Uterus (tissue), 4 donors: ENCODE measurements around the gene ADM2. TPM values are rescaled to one million over a fixed set of nuclear protein-coding genes. Genes with fewer than 3 reads are reported as not detected.
"Not testable (repeated sequence)": the region's sequence is repeated elsewhere in the genome, so short reads cannot be mapped to it uniquely, and the experiment has no call there.

Experiments
- DNase-seq, 2 donors: peaks; one replicate each; pipeline ENCODE4 v3.0.0-alpha.2; 2019 to 2020
- H3K27ac ChIP-seq, 2 donors: fragments of 200-600 bp; sonication (generic); 1 replicate in 1 of 2; 2 replicates in 1 of 2; pipeline ENCODE4 v1.5.1; 2016 to 2018
- H3K27me3 ChIP-seq, 2 donors: fragments of 200-600 bp; sonication (generic); one replicate each; pipeline ENCODE4 v1.5.1; 2018 to 2019; ENCODE audit warnings: control low read depth in 1 of 2
- H3K36me3 ChIP-seq, 2 donors: fragments of 200-600 bp; sonication (generic); one replicate each; pipeline ENCODE4 v1.5.1; 2019; ENCODE audit warnings: control low read depth in 1 of 2
- H3K4me1 ChIP-seq, 2 donors: fragments of 200-600 bp; sonication (generic); one replicate each; pipeline ENCODE4 v1.5.1; 2018 to 2019; ENCODE audit warnings: control low read depth in 1 of 2
- H3K4me3 ChIP-seq, 2 donors: fragments of 200-600 bp; sonication (generic); 1 replicate in 1 of 2; 2 replicates in 1 of 2; pipeline ENCODE4 v1.5.1; 2018 to 2019; ENCODE audit warnings: mild to moderate bottlenecking in 1 of 2
- H3K9me3 ChIP-seq, 2 donors: fragments of 200-600 bp; sonication (generic); one replicate each; pipeline ENCODE4 v1.5.1; 2019; ENCODE audit warnings: control low read depth in 1 of 2
- POLR2A ChIP-seq, 2 donors: fragments of 450-650 bp; IDR thresholded peaks; one replicate each; pipeline ENCODE4 v1.6.1; 2016; ENCODE audit warnings: antibody characterized with exemption in 2 of 2, mild to moderate bottlenecking in 1 of 2, moderate library complexity in 1 of 2
- intact Hi-C: fragments of 100-400 bp; cut with DNase I; formaldehyde crosslinking; loops from one replicate; pipeline ENCODE4 v1.15.1; 2023; ENCODE audit warnings: low total_unique reads
- total RNA-seq, 4 donors: library from RNA; depleted of rRNA in 3 of 4; stranded (reverse); fragments of >200 nt in 3 of 4; gene quantifications; one replicate each; pipeline versions ENCODE4 v1.1.0 to v1.2.4, GENCODE V29; 2014 to 2023
- TF ChIP-seq, protein P1 (sequence below), 4 experiments: fragments of 200-600 bp in 2 of 4; fragments of 450-650 bp in 2 of 4; sonication (generic) in 2 of 4; IDR thresholded peaks; one replicate each; pipeline ENCODE4 v1.5.1; 2016 to 2019; ENCODE audit warnings: antibody characterized with exemption in 4 of 4, mild to moderate bottlenecking in 2 of 4, moderate library complexity in 1 of 4
- donor health status: DM: yes; HTN: yes; CAD: no.

Gene ADM2
- total RNA-seq, 4 donors from 2014 or later = 0.14 to 0.95 TPM; not detected in 2

DNA sequence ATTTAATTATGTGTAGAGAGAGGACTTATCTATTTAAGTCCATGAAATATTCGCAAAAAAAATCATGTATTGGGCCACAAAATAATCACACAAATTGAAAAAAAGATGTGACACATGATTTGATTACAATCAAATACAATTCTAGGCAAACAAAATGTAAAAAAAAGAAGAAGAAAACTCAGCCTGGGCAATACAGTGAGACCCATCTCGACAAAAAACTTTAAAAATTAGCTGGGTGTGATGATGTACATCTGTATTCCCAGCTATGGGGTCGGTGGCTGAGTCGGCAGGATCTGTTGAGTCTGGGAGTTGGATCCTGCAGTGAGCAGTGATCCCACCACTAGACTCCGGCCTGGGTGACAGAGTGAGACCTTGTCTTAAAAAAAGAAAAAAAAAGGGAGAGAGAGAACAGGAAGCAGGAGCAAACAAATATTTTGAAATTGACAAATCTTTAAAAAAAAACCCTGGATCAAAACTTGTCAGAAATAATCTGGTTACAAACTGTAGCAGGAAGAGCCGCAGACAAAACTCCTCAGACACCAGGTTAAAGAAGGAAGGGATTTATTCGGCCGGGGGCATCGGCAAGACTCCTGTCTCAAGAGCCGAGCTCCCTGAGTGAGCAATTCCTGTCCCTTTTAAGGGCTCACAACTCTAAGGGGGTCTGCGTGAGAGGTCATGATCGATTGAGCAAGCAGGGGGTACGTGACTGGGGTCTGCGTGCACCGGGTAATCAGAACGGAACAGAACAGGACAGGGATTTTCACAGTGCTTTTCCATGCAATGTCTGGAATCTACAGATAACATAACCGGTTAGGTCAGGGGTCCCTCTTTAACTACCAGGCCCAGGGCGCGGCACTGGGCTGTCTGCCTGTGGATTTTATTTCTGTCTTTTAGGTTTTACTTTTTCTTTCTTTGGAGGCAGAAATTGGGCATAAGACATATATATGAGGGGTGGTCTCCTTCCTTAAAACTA, 51.8 kb downstream of the ADM2 start:
- Histone ChIP-seq H3K9me3 (no peaks in the 10 kb centered on the region), H3K4me3 (no peak overlapping the region), H3K4me1 (peaks cover 0 to 11% of the 10 kb centered on the region in 2 donors), H3K36me3 (no peaks in the 10 kb centered on the region), H3K27me3 (peaks cover 4 to 24% of the 10 kb centered on the region in 2 donors), H3K27ac (peak overlapping the region in 1 of 2 donors; percentile 85)
- TF ChIP-seq POLR2A (IDR thresholded peaks at IDR 0.05) = no peak
- TF ChIP-seq, protein P1, sequence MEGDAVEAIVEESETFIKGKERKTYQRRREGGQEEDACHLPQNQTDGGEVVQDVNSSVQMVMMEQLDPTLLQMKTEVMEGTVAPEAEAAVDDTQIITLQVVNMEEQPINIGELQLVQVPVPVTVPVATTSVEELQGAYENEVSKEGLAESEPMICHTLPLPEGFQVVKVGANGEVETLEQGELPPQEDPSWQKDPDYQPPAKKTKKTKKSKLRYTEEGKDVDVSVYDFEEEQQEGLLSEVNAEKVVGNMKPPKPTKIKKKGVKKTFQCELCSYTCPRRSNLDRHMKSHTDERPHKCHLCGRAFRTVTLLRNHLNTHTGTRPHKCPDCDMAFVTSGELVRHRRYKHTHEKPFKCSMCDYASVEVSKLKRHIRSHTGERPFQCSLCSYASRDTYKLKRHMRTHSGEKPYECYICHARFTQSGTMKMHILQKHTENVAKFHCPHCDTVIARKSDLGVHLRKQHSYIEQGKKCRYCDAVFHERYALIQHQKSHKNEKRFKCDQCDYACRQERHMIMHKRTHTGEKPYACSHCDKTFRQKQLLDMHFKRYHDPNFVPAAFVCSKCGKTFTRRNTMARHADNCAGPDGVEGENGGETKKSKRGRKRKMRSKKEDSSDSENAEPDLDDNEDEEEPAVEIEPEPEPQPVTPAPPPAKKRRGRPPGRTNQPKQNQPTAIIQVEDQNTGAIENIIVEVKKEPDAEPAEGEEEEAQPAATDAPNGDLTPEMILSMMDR (IDR thresholded peaks at IDR 0.05) = no peak
- intact Hi-C loops = no loop called here
- no peak for DNase-seq

DNA sequence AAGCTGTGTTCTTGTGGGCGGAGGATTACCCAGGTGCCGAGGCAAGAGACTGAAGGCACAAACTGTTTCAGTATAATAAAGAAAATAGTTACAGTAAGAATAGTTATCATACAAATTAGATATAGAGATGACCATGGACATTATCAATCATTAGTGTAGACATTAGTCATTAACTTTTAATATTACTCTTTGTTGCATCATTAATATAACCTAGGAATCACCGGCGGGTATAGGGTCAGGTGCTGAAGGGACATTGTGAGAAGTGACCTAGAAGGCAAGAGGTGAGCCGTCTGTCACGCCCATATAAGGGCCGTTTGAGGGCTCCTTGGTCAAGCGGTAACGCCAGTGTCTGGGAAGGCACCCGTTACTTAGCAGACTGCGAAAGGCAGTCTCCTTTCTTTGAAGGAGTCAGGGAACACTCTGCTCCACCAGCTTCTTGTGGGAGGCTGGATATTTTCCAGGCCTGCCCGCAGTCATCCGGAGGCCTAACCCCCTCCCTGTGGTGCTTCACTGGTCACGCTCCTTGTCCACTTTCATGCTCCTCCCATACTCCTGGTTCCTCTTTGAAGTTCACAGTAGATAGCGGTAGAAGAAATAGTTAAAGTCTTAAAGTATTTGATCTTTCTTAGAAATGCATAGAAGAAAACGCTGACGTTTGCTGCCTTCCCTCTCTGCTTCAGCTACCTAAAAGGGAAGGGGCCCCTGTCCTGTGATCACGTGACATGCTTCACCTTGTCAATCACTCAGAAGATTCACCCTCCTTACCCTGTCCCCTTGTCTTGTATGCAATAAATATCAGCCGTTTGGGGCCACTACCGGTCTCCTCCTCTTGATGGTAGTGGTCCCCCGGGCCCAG, 52.7 kb downstream of the ADM2 start:
- H3K27ac ChIP-seq, DNase-seq, H3K36me3 ChIP-seq, intact Hi-C loops, H3K9me3 ChIP-seq, H3K4me3 ChIP-seq: not testable (repeated sequence)
- H3K27me3 ChIP-seq = peaks cover 4 to 24% of the 10 kb centered on the region in 2 donors
- peaks cover 0 to 11% of the 10 kb centered on the region in 2 donors for H3K4me1 ChIP-seq

DNA sequence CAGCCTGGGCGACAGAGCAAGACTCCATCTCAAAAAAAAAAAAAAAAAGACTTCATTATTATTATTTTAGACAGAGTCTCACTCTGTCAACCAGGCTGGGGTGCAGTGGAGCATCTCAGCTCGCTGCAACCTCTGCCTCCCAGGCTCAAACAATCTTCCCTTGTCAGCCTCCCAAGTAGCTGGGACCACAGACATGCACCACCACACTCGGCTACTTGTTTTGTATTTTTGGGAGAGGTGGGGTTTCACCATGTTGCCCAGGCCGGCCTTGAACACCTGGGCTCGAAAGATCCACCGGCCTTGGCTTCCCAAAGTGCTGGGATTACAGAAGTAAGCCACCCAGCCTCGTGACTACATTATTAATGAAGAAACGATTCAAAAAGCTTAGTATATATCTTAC, 53.8 kb downstream of the ADM2 start:
- H3K9me3 ChIP-seq = no peaks in the 10 kb centered on the region
- intact Hi-C loops = no loop called here
- no peaks in the 10 kb centered on the region for H3K36me3 ChIP-seq
- H3K27ac ChIP-seq = no peak overlapping the region
- DNase-seq = no peak
- peaks cover 4 to 18% of the 10 kb centered on the region in 2 donors for H3K27me3 ChIP-seq
- no peak for TF ChIP-seq POLR2A (IDR thresholded peaks at IDR 0.05)
- TF ChIP-seq, protein P1 (IDR thresholded peaks at IDR 0.05) = no peak
- peaks cover 0 to 11% of the 10 kb centered on the region in 2 donors for H3K4me1 ChIP-seq
- H3K4me3 ChIP-seq = no peak overlapping the region

Other genes with a start within 250 kb of the ADM2 start
- 10 to 100 TPM; 19.1 to 52.2 (median 40.7) TPM for gene TUBGCP6, start 236.5 kb upstream of the ADM2 start, total RNA-seq
- 10 to 100 TPM in 3 of 4 donors, 1 to 10 TPM in 1; 1.2 to 40.5 (median 20.6) TPM for gene HDAC10, start 230.3 kb upstream of the ADM2 start, total RNA-seq
- gene MAPK12, start 219.9 kb upstream of the ADM2 start, total RNA-seq = 10 to 100 TPM; 10.3 to 41.4 (median 28.3) TPM
- gene MAPK11, start 211.2 kb upstream of the ADM2 start, total RNA-seq = 10 to 100 TPM in 3 of 4 donors, 1 to 10 TPM in 1; 7.9 to 39.5 (median 22.4) TPM
- 100 to 1,000 TPM in 2 of 4 donors, 10 to 100 TPM in 2; 44.7 to 208 (median 126) TPM for gene PLXNB2, start 173.9 kb upstream of the ADM2 start, total RNA-seq
- 10 to 100 TPM in 1 of 4 donors, 1 to 10 TPM in 3; 2.9 to 15.5 (median 8.0) TPM for gene DENND6B, start 154.5 kb upstream of the ADM2 start, total RNA-seq
- gene PPP6R2, start 138.2 kb upstream of the ADM2 start, total RNA-seq = 10 to 100 TPM; 42.4 to 73.1 (median 47.2) TPM
- gene SBF1, start 6.5 kb upstream of the ADM2 start, total RNA-seq = 10 to 100 TPM; 35.0 to 84.0 (median 60.9) TPM
- gene MIOX, start 5.3 kb downstream of the ADM2 start, total RNA-seq = not detected
- gene LMF2, start 26.2 kb downstream of the ADM2 start, total RNA-seq = 10 to 100 TPM; 19.7 to 61.3 (median 32.0) TPM
- gene NCAPH2, start 26.7 kb downstream of the ADM2 start, total RNA-seq = 100 to 1,000 TPM in 1 of 4 donors, 10 to 100 TPM in 3; 51.7 to 155 (median 55.4) TPM
- 1 to 10 TPM in 2 of 4 donors, not detected in 2; 3.5 to 3.9 TPM for gene SCO2, start 44.1 kb downstream of the ADM2 start, total RNA-seq
- gene TYMP, start 48.5 kb downstream of the ADM2 start, total RNA-seq = 10 to 100 TPM in 3 of 4 donors, 1 to 10 TPM in 1; 4.4 to 21.5 (median 15.6) TPM
- gene KLHDC7B, start 64.4 kb downstream of the ADM2 start, total RNA-seq = not detected
- not detected for gene SYCE3, start 81.4 kb downstream of the ADM2 start, total RNA-seq
- 10 to 100 TPM in 1 of 4 donors, 1 to 10 TPM in 1, under 1 TPM in 1, not detected in 1; 0.51 to 10.4 (median 7.2) TPM for gene CPT1B, start 96.9 kb downstream of the ADM2 start, total RNA-seq
- gene CHKB, start 101.3 kb downstream of the ADM2 start, total RNA-seq = 10 to 100 TPM; 13.5 to 75.6 (median 55.2) TPM
- gene MAPK8IP2, start 119.2 kb downstream of the ADM2 start, total RNA-seq = 1 to 10 TPM in 3 of 4 donors, not detected in 1; 1.7 to 6.1 (median 5.2) TPM
- 10 to 100 TPM in 2 of 4 donors, 1 to 10 TPM in 2; 5.3 to 41.6 (median 10.6) TPM for gene ARSA, start 146.6 kb downstream of the ADM2 start, total RNA-seq
- gene SHANK3, start 191.3 kb downstream of the ADM2 start, total RNA-seq = 100 to 1,000 TPM in 1 of 4 donors, 10 to 100 TPM in 2, 1 to 10 TPM in 1; 8.6 to 101 (median 16.9) TPM